ENCODE data around the gene CPNE6. TPM values are rescaled to one million over a fixed set of nuclear protein-coding genes. Genes with fewer than 3 reads are reported as not detected.
"Not testable (repeated sequence)": the region's sequence is repeated elsewhere in the genome, so short reads cannot be mapped to it uniquely, and the experiment has no call there.

CPNE6 gene
- total RNA-seq, 1 donor from 2014 or later = not detected

GRCh38 chr14:24102357-24103048 lies 31.1 kb downstream of the CPNE6 start:
- DNase-seq (ENCODE audit: low read depth in 2 of 2) = no peak

- DNase-seq (ENCODE audit: low read depth in 2 of 2) = no peak
Observed at GRCh38 chr14:24103451-24103850, 32.1 kb downstream of the CPNE6 start.

- DNase-seq (ENCODE audit: low read depth in 2 of 2) = not testable (repeated sequence)
Observed at GRCh38 chr14:24105609-24106239, 34.4 kb downstream of the CPNE6 start.

GRCh38 chr14:24106672-24107271 lies 35.4 kb downstream of the CPNE6 start:
- DNase-seq (ENCODE audit: low read depth in 2 of 2) = no peak

GRCh38 chr14:24108336-24108874 lies 37.0 kb downstream of the CPNE6 start:
- no peak for DNase-seq (ENCODE audit: low read depth in 2 of 2)

GRCh38 chr14:24110060-24110459 lies 38.7 kb downstream of the CPNE6 start:
- DNase-seq (ENCODE audit: low read depth in 2 of 2) = no peak

GRCh38 chr14:24110523-24110922 lies 39.2 kb downstream of the CPNE6 start:
- no peak for DNase-seq (ENCODE audit: low read depth in 2 of 2)

- no peak for DNase-seq (ENCODE audit: low read depth in 2 of 2)
Observed at GRCh38 chr14:24113379-24113800, 42.0 kb downstream of the CPNE6 start.

- DNase-seq (ENCODE audit: low read depth in 2 of 2) = peak; percentile 71 to 79
Observed at GRCh38 chr14:24113801-24114531, 42.6 kb downstream of the CPNE6 start.

- peak; percentile 100 for DNase-seq (ENCODE audit: low read depth in 2 of 2)
Observed at GRCh38 chr14:24114532-24115421, 43.4 kb downstream of the CPNE6 start, which contains the start of the genes DCAF11 and NRL. Gene DCAF11, plus strand, starts transcription at chr14:24114777. Its CDS starts 818 bp downstream, at chr14:24115595. Gene NRL, minus strand, starts transcription at chr14:24114949. Its CDS starts 32,101 bp downstream, at chr14:24082848.

- no peak for DNase-seq (ENCODE audit: low read depth in 2 of 2)
Observed at GRCh38 chr14:24115422-24116127, 44.2 kb downstream of the CPNE6 start.

GRCh38 chr14:24116128-24116814 lies 44.9 kb downstream of the CPNE6 start:
- DNase-seq (ENCODE audit: low read depth in 2 of 2) = peak in 1 of 2 donors; percentile 23

- no peak for DNase-seq (ENCODE audit: low read depth in 2 of 2)
Observed at GRCh38 chr14:24117179-24117578, 45.8 kb downstream of the CPNE6 start.

GRCh38 chr14:24119691-24120090 lies 48.3 kb downstream of the CPNE6 start:
- no peak for DNase-seq (ENCODE audit: low read depth in 2 of 2)

- no peak for DNase-seq (ENCODE audit: low read depth in 2 of 2)
Observed at GRCh38 chr14:24121210-24121609, 49.8 kb downstream of the CPNE6 start.

GRCh38 chr14:24122416-24122815 lies 51.1 kb downstream of the CPNE6 start:
- no peak for DNase-seq (ENCODE audit: low read depth in 2 of 2)

GRCh38 chr14:24122898-24123297 lies 51.5 kb downstream of the CPNE6 start:
- DNase-seq (ENCODE audit: low read depth in 2 of 2) = no peak

- DNase-seq (ENCODE audit: low read depth in 2 of 2) = no peak
Observed at GRCh38 chr14:24123424-24124417, 52.4 kb downstream of the CPNE6 start.

All from lung microvascular endothelial cell (primary cell).